ENCODE data around the gene TCL1A. TPM values are rescaled to one million over a fixed set of nuclear protein-coding genes. Genes with fewer than 3 reads are reported as not detected.
"Not testable (repeated sequence)": the region's sequence is repeated elsewhere in the genome, so short reads cannot be mapped to it uniquely, and the experiment has no call there.

The TCL1A gene
- total RNA-seq = not detected in 2 replicates
- long read RNA-seq = 0 reads

DNA sequence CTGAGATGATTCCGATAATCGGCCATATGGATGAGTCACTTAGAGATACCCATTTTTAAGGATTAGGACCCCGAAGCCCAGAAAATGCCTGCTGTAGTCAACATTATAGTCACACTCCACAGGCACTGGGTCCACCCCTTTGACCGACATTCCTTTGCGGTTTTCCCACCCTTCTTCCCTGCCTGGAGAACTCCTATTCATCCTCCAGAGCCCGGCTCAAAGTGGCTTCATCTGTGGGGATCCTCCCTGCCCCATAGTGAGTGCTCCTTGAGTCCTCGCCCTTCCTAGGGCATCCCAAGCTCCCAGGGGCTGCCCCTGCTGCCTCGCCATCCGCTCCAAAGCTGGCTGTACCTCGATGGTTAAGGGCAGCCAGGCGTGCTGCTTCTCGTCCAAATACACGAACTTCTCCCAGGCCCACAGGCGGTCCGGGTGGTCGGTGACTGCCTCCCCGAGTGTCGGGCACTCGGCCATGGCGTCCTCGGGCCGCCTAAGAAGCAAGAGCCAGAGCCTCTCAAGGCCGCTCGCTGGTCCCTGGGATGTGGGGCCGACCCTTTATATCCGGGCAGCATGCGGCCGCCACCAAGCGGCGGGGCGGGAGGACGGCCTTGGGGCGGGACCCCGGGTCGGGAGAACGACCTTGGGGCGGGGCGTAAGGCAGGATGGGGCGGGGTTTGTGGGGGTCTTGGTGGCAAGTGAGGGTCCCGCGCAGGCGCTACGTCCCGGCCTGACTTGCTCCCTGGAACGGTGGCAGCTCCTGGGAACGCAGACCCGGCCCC is at the start of gene TCL1A:
TCL1A (minus strand) TSS at position 530 of the 776 bp plus-strand sequence; CDS start at position 471, 59 bp downstream.
- TF ChIP-seq CTCF (conservative IDR thresholded peaks at IDR 0.05) = no peak
- no peak within 1 kb of the TSS for H3K27ac Mint-ChIP-seq (ENCODE audit: unreplicated experiment)
- peaks cover 2% of the 10 kb centered on the region for H3K27me3 Mint-ChIP-seq (ENCODE audit: low read depth)
- no peaks in the 10 kb centered on the region for H3K4me1 Mint-ChIP-seq
- H3K36me3 Mint-ChIP-seq (ENCODE audit: low read depth) = no peaks in the 10 kb centered on the region
- no peak within 1 kb of the TSS for H3K4me3 Mint-ChIP-seq
- DNase-seq (ENCODE audit: low read depth, low spot score) = no peak
- H3K9me3 Mint-ChIP-seq = peaks cover 4% of the 10 kb centered on the region

GRCh38 chr14:95763032-95763431 is 49.1 kb upstream of the TCL1A start:
- peaks cover 29% of the 10 kb centered on the region for H3K27me3 Mint-ChIP-seq (ENCODE audit: low read depth)
- not testable (repeated sequence) for H3K36me3 Mint-ChIP-seq (ENCODE audit: low read depth); H3K9me3 Mint-ChIP-seq; H3K4me1 Mint-ChIP-seq; H3K4me3 Mint-ChIP-seq; H3K27ac Mint-ChIP-seq (ENCODE audit: unreplicated experiment); DNase-seq (ENCODE audit: low read depth, low spot score)

DNA sequence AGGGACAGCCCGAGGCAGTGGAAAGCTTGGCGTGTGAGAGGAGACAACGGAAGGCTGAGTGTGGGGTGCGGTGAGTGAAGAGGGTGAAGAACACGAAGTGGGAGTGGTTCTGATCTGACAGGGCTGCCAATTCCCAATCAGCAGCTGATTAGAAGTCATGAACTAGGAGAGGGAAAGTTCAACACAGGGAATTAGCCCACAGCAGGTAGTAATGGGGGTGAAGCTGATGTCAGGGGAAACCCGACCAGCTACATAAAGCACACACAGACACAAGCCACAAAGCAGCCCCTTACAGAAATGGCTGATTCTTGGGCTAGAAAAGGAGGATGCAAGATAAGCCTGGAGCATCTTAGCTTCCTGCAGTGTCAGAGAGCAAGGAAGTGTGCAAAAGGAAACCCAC is 47.5 kb upstream of the TCL1A start:
- H3K4me3 Mint-ChIP-seq = no peak overlapping the region
- peaks cover 22% of the 10 kb centered on the region for H3K27me3 Mint-ChIP-seq (ENCODE audit: low read depth)
- TF ChIP-seq CTCF (conservative IDR thresholded peaks at IDR 0.05) = no peak
- no peaks in the 10 kb centered on the region for H3K4me1 Mint-ChIP-seq
- no peak for DNase-seq (ENCODE audit: low read depth, low spot score)
- H3K36me3 Mint-ChIP-seq (ENCODE audit: low read depth) = no peaks in the 10 kb centered on the region
- no peaks in the 10 kb centered on the region for H3K9me3 Mint-ChIP-seq
- no peak overlapping the region for H3K27ac Mint-ChIP-seq (ENCODE audit: unreplicated experiment)

DNA sequence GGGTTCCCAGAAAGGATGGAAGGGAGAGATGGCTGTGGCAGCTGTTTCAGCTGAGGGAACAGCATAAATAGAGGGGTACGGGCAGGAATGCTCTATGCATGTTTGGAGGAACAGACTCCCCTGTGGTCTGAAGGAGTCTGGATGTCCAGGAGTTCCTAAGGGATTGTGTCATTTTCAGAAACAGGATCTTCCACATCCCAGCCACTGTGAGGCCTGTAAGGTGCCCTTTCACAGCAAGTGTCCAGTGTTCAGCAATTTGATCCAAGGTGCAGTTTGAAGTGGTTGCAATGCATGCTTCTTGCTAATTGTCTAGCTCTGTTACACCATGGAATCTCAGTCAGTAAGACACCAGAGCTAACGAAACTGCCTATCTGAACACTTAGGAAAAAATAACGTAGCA is 46.7 kb upstream of the TCL1A start:
- no peaks in the 10 kb centered on the region for H3K9me3 Mint-ChIP-seq
- H3K36me3 Mint-ChIP-seq (ENCODE audit: low read depth) = no peaks in the 10 kb centered on the region
- no peak overlapping the region for H3K27ac Mint-ChIP-seq (ENCODE audit: unreplicated experiment)
- H3K27me3 Mint-ChIP-seq (ENCODE audit: low read depth) = peaks cover 17% of the 10 kb centered on the region
- TF ChIP-seq CTCF (conservative IDR thresholded peaks at IDR 0.05) = no peak
- DNase-seq (ENCODE audit: low read depth, low spot score) = no peak
- no peaks in the 10 kb centered on the region for H3K4me1 Mint-ChIP-seq
- no peak overlapping the region for H3K4me3 Mint-ChIP-seq

DNA sequence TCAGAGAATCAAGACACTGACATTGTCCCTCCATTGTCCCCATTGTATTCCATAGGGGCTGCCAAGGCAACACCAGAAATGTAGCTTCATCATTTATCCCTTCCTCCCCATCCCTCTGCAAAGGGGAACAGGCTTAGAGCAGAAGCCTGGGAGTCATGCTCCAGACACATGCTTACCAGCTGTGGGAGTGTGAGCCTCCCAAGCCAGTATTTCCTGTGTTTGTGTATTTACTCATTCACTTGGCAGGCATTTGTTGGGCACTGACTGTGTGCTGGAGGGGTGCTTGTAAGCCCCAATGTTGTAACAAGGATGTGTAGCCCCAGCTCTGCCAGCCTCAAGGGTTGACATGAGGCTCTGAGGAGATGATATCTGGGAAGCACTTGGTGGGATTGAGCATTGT is 46.0 kb upstream of the TCL1A start:
- no peaks in the 10 kb centered on the region for H3K9me3 Mint-ChIP-seq
- H3K27me3 Mint-ChIP-seq (ENCODE audit: low read depth) = peaks cover 17% of the 10 kb centered on the region
- H3K27ac Mint-ChIP-seq (ENCODE audit: unreplicated experiment) = no peak overlapping the region
- no peak for TF ChIP-seq CTCF (conservative IDR thresholded peaks at IDR 0.05)
- H3K36me3 Mint-ChIP-seq (ENCODE audit: low read depth) = no peaks in the 10 kb centered on the region
- no peak for DNase-seq (ENCODE audit: low read depth, low spot score)
- no peaks in the 10 kb centered on the region for H3K4me1 Mint-ChIP-seq
- H3K4me3 Mint-ChIP-seq = no peak overlapping the region

DNA sequence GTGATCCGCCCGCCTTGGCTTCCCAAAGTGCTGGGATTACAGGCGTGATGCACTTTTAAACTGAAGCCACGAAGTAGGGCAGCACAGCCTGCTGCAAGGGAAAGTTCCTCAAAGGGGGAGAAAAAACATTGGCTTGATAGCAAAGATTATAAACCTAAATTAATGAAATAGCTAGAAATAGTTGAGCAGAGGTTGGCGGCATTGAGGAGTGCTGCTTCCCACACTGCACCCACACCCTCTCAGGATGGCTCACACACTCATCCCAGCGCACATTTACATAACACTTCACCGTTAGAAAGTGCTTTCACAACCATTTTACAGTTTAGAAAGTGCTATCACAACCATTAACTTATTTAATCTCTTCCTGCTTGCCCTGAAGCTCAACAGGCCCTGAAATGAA is 44.4 kb upstream of the TCL1A start:
- no peaks in the 10 kb centered on the region for H3K9me3 Mint-ChIP-seq
- H3K27me3 Mint-ChIP-seq (ENCODE audit: low read depth) = peaks cover 23% of the 10 kb centered on the region
- TF ChIP-seq CTCF (conservative IDR thresholded peaks at IDR 0.05) = no peak
- H3K4me3 Mint-ChIP-seq = no peak overlapping the region
- H3K4me1 Mint-ChIP-seq = no peaks in the 10 kb centered on the region
- no peak for DNase-seq (ENCODE audit: low read depth, low spot score)
- no peak overlapping the region for H3K27ac Mint-ChIP-seq (ENCODE audit: unreplicated experiment)
- H3K36me3 Mint-ChIP-seq (ENCODE audit: low read depth) = no peaks in the 10 kb centered on the region
